HG03066 (cell line): ENCODE data around the gene IMMP2L.
"Not testable (repeated sequence)": the region's sequence is repeated elsewhere in the genome, so short reads cannot be mapped to it uniquely, and the experiment has no call there.

Experiments used
- ATAC-seq: cut with Tn5 transposase; IDR thresholded peaks from one replicate; pipeline ENCODE4 v1.9.1; 2021; ENCODE audit warnings: low read depth; ENCODE audit not compliant: unreplicated experiment

IMMP2L gene

DNA sequence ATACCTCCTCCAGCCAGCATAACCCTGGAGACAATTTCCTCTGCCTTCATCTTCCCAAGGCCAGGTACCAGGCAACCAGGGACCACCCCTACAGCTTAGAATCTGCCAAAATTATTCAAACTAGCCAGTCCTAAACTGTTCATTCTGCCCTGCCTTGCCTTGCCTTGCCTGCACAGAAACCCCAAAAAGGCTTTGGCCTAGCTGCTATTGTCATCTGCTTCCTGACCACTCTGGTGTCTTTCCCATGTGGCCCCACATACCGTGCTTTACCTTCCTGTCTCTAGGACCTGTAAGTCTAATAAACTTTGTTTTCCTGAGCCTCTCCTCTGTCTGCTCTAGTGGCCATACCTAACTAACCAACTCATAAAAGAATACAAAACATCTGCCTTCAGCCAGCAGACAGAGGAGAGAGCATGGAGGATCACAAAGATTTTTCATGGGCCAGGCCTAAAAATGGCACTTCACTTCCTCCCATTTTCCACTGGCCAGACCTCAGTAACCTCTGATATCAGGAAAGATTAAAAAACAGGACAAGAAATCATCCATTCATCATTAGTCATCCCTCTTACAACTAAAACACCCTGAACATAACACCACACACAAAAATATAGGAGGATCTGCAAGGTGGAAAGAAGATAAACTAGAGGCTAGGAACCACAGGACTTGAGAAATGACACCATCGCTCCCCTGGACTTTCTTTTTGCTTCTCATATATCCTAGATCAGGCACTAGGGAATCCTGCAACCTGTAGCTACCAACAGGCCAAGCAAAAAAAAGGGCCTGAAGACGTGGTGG, 51.5 kb downstream of the IMMP2L start:
- ATAC-seq: no peak

GRCh38 chr7:111510062-111510461, 52.2 kb downstream of the IMMP2L start:
- ATAC-seq: no peak

DNA sequence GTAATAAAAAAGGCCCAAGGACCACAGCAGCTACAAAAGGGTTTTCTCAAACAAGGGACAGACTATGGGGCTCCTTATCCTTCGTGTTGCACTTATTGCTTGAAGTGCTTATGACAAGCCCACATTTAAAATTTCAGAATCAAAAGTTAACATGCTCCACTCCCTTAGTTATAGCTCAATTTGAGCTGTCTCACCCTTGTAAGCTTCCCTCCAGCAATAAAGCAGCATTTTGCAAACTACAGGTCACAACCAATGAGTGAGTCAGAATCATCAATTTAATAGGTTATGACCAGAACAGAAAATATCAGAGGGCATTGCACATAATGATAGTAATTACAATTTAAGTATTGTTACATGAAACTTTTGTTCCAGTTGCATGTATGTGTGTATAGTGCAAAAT, 53.0 kb downstream of the IMMP2L start:
- ATAC-seq: no peak

GRCh38 chr7:111508387-111508786, 53.9 kb downstream of the IMMP2L start:
- no peak for ATAC-seq

GRCh38 chr7:111505422-111505821, 56.9 kb downstream of the IMMP2L start:
- not testable (repeated sequence) for ATAC-seq

GRCh38 chr7:111501799-111502198, 60.5 kb downstream of the IMMP2L start:
- ATAC-seq: not testable (repeated sequence)

DNA sequence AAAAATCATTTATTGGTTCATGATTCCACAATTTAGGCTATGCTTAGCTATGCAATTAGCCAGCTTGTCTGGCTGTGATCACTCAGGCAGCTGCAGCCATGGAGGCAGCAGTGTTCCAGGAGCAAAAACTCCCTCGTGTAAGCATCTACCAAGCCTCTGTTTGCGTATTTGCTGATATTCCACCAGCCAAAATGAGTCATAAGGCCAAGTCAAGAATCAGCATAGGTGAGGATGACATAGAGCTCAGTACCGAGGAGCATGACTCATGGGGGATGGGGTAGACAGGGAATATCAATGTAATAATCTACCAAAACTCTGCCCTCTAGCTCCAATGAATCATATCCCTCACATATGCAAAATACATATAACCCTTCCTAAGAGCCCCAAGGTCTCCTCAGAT, 63.3 kb downstream of the IMMP2L start:
- no peak for ATAC-seq

- ATAC-seq: no peak
Observed at GRCh38 chr7:111498391-111499007, 63.8 kb downstream of the IMMP2L start.

DNA sequence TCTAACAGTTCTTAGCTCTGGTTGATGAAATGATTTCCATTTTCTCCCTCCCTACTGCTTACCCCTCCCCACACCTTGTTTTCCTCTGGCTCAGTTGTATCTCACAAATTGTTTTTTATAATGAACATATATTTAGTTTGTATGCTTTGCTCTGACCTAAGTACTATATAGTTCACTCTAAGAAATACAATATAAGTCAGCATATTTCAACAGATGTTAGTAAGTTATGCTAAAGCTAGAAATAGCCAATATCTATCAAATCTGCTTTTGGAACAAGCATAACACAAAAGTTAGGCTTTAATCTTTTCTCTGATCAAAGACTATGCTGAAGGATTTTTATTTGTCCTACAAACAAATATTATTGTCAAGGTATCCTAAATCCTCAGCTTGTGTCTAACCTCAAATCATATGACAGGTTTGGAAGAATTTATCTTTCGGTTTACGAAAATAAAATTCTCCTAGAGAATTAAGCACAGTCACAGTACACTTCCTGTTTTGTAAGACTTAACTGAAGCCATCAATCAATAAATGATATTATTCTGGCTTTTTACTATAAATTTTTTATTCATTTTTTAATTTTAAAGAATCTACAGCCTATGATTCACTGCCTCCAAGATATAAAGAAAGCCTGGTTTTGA, 67.0 kb downstream of the IMMP2L start:
- no peak for ATAC-seq

DNA sequence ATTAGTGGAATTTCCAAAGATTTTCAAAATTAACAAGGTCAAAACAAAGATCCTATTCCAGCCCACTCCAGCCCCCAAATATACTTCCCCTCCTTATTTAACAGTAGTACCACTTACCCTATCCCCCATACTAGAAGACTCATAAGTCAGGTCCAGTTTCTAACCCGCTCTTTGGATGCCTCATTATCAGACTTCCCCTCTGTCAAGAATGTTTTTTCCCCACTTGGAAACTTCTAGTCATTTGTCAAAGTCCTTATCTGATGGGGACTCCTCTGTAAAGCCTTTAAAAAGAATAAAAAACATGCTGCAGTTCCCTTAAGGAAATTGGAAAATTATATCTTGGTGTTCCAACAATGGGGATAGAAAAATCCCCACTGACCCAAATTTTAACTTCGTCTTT, 70.1 kb downstream of the IMMP2L start:
- no peak for ATAC-seq

DNA sequence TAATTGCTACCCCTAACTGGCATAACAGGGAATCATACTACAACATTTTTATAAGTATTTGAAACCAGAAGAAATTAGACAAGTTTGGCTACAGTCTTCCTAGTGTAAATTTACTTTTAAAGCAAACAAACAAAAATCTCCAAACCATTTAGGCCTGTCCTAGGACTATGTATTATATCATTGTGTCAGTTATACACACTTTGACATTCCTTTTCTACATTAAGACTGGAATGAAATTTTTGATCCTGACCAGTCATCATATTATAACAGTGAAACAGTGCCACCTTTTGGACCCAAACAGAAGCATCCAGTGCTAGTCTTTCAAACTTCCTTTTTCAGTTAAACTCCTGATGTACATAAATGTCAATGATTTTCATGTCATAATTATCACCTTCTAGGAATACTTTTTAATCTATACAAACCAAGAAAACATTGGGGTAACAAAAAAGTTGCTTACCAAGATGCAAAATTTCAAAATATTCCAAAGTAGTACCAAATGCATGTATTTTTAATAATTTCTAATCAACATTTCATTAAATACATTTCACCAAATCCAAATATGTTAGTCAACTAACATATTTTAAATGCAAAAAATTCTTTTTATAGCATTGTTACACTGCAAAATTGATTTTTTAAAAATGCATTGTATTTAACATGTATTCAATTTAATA, 75.7 kb downstream of the IMMP2L start:
- ATAC-seq: peak; percentile 71

DNA sequence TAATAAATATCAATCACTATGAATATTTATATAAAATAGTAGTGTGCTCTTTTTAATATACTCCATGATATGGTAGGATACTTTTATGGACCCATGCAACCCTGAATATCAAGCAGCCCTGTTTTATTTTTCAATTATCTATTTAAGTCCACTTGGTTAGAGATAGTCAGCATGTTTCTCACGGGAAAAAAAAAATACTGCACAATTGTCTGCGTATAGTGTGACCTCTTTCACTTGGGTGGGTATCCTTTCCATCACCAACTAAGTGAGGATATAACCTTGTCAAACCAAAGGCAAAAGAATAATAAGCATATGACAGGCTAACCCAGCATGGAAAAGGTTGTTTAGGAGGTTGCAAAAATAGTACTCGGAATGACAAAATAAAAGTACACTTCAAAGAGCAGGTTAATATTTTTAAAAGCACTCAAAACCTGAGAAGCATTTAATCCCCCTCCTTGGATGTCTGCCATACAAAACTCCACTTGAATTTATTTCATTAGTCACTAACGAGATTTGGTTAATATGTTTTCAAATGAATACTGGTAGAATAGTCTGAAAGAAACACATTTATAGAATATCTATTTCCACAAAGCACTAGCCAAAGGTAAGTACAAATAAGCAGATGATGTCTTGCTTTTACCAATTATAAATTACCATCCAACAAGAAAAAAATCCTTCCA, 76.5 kb downstream of the IMMP2L start:
- no peak for ATAC-seq

DNA sequence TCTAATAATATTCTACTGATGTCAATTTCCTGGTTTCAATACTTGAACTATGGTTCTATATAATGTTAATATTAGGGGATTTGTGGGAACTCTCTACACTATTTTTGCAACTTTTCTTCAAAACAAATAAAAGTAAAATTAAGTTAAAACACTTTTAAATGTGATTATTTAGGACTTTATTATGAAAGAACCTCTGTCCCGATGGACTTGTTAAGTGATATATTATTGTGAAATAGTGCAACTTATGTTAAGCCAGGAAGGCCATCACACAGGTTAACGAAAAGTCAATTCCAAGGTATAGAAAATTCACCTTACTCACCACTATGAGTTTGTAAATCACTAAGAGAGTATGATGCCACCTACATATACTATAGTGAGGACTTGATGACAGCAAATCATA, 79.2 kb downstream of the IMMP2L start:
- ATAC-seq: no peak

DNA sequence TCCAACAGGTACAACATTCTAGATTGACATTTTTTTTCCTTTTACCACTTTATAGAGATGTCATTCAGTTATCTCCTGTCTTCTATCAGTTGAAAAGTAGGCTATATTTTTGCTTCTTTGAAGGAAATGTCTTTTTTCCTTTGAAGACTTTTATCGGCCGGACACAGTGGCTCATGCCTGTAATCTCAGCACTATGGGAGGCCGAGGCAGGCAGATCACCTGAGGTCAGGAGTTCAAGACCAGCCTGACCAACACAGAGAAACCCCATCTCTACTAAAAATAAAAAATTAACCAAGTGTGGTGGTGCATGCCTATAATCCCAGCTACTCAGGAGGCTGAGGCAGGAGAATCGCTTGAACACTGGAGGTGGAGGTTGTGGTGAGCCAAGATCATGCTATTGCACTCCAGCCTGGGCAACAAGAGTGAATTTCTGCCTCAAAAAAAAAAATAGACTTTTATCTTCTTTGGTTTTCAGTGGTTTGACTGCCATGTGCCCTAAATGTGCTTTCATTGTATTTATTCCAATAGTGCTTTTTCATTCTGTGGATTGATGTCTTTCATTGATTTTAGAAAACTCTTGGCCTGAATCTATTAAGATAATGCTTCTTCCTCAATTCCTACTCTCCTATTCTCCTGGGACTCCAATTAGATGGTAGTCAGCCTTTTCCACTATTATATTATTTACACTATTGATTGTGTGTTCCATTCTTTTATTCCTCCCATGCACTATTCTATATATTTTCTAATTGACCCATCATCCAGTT, 84.6 kb downstream of the IMMP2L start:
- no peak for ATAC-seq

- ATAC-seq: no peak
Observed at GRCh38 chr7:111476586-111477293, 85.6 kb downstream of the IMMP2L start.

- no peak for ATAC-seq
Observed at GRCh38 chr7:111475959-111476358, 86.3 kb downstream of the IMMP2L start.

DNA sequence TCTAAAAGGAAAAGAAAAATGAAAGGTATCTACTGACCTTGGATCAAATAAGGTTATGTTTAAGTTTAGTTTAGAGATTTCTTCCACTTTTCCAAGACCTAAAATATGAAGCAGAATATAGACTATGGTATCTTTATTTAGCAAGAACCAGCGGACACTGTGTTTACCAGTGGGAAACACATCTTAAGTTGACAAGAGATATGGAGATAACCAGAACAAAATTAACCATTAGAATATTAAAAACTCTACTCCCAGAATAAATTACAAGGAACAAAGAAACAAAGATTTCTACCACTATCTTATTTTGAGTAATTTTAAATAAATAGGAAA, 86.9 kb downstream of the IMMP2L start:
- no peak for ATAC-seq

- ATAC-seq: no peak
Observed at GRCh38 chr7:111474723-111475418, 87.4 kb downstream of the IMMP2L start.
